GM18505 (cell line): Measurements from ENCODE around the gene PITX3.

Experiments
- ATAC-seq: cut with Tn5 transposase; IDR thresholded peaks from one replicate; pipeline ENCODE4 v1.9.1; 2021; ENCODE audit not compliant: unreplicated experiment
- POLR2A ChIP-seq: IDR thresholded peaks from 4 replicates; pipeline ENCODE4 v1.6.1; 2011; ENCODE audit warnings: borderline replicate concordance; ENCODE audit not compliant: insufficient read depth, insufficient read length; ENCODE audit errors: extremely low read depth

The PITX3 gene

GRCh38 chr10:102243309-102243708 is 2.0 kb upstream of the PITX3 start:
- no peak for TF ChIP-seq POLR2A
- ATAC-seq = no peak

GRCh38 chr10:102242118-102242485 is 790 bp upstream of the PITX3 start:
- no peak for TF ChIP-seq POLR2A
- no peak for ATAC-seq

GRCh38 chr10:102241032-102241443 is 274 bp downstream of the PITX3 start:
- no peak for ATAC-seq

GRCh38 chr10:102240467-102241031 is 763 bp downstream of the PITX3 start:
- ATAC-seq = no peak
- no peak for TF ChIP-seq POLR2A

More at GRCh38 chr10:102241032-102241443, 274 bp downstream of the PITX3 start:
- TF ChIP-seq POLR2A = no peak

- ATAC-seq = no peak
- TF ChIP-seq POLR2A = no peak
These were observed 3.5 kb downstream of the PITX3 start for GRCh38 chr10:102237711-102238252.

GRCh38 chr10:102236006-102236405 is 5.3 kb downstream of the PITX3 start:
- no peak for ATAC-seq
- no peak for TF ChIP-seq POLR2A

GRCh38 chr10:102235598-102235920 is 5.8 kb downstream of the PITX3 start:
- no peak for ATAC-seq
- no peak for TF ChIP-seq POLR2A

- TF ChIP-seq POLR2A = no peak
These were observed 6.3 kb downstream of the PITX3 start for GRCh38 chr10:102234888-102235597.

GRCh38 chr10:102233997-102234396 is 7.3 kb downstream of the PITX3 start:
- ATAC-seq = no peak
- no peak for TF ChIP-seq POLR2A

More at GRCh38 chr10:102234888-102235597, 6.3 kb downstream of the PITX3 start:
- ATAC-seq = no peak

- ATAC-seq = no peak
- TF ChIP-seq POLR2A = no peak
These were observed 9.7 kb downstream of the PITX3 start for GRCh38 chr10:102231357-102232318.

- no peak for ATAC-seq
- no peak for TF ChIP-seq POLR2A
These were observed 10.4 kb downstream of the PITX3 start for GRCh38 chr10:102230861-102231356.

GRCh38 chr10:102230264-102230860 is 10.9 kb downstream of the PITX3 start:
- no peak for ATAC-seq
- TF ChIP-seq POLR2A = no peak

GRCh38 chr10:102229810-102230263 is 11.5 kb downstream of the PITX3 start:
- TF ChIP-seq POLR2A = no peak
- ATAC-seq = no peak
